ENCODE data around the gene AAGAB.

- no peak for TF ChIP-seq CTCF (IDR thresholded peaks at IDR 0.05; ENCODE audit: low read length)
- TF ChIP-seq EZH2phosphoT487 (IDR thresholded peaks at IDR 0.05; ENCODE audit: low read length): no peak
- TF ChIP-seq EZH2 (optimal IDR thresholded peaks at IDR 0.05; ENCODE audit: low read depth, low read length): no peak
Observed at GRCh38 chr15:67175643-67176071, 78.8 kb downstream of the AAGAB start.
